Aorta (tissue), 5 donors: ENCODE results near the gene WDFY1. TPM values are rescaled to one million over a fixed set of nuclear protein-coding genes. Genes with fewer than 3 reads are reported as not detected.

Source experiments
- ATAC-seq: fragments of 200-7000 bp; cut with Tn5 transposase; one replicate; pipeline ENCODE4 v1.9.1; 2022; ENCODE audit warnings: moderate library complexity; ENCODE audit not compliant: low FRiP score
- DNase-seq, 2 donors: peaks; one replicate each; pipeline ENCODE4 v3.0.0-alpha.2; 2020
- H3K27ac ChIP-seq, 2 donors: one replicate each; pipeline ENCODE4 v1.5.1; 2013; ENCODE audit warnings: low read length in 2 of 2, mild to moderate bottlenecking in 2 of 2, moderate library complexity in 2 of 2, control low read depth in 1 of 2, inconsistent platforms in 1 of 2, low read depth in 1 of 2
- H3K27me3 ChIP-seq, 2 donors: one replicate each; pipeline ENCODE4 v1.6.1; 2013; ENCODE audit warnings: control low read depth in 1 of 2, low read length in 1 of 2, mild to moderate bottlenecking in 1 of 2, moderate library complexity in 1 of 2; ENCODE audit not compliant: insufficient read depth in 2 of 2, control insufficient read depth in 1 of 2
- H3K36me3 ChIP-seq, 2 donors: one replicate each; pipeline ENCODE4 v1.6.1; 2013; ENCODE audit warnings: control low read depth in 1 of 2, low read length in 1 of 2, mild to moderate bottlenecking in 1 of 2; ENCODE audit not compliant: insufficient read depth in 2 of 2, control insufficient read depth in 1 of 2
- H3K4me1 ChIP-seq, 2 donors: one replicate each; pipeline ENCODE4 v1.6.1; 2013; ENCODE audit warnings: low read length in 2 of 2, control low read depth in 1 of 2, mild to moderate bottlenecking in 1 of 2, moderate library complexity in 1 of 2; ENCODE audit not compliant: insufficient read depth in 2 of 2, control insufficient read depth in 1 of 2
- H3K4me3 ChIP-seq, 2 donors: one replicate each; pipeline ENCODE4 v1.5.1; 2013; ENCODE audit warnings: low read length in 2 of 2, control low read depth in 1 of 2, mild to moderate bottlenecking in 1 of 2
- H3K9me3 ChIP-seq: one replicate; pipeline ENCODE4 v1.6.1; 2013; ENCODE audit warnings: mild to moderate bottlenecking, low read length; ENCODE audit not compliant: control insufficient read depth
- WGBS, 2 donors: extraction: QIAGEN DNeasy Blood & Tissue Kit; methylation state at CpG; one replicate each; pipeline ENCODE4 v1.1.7; 2013; 5-methylcytosine and 5-hydroxymethylcytosine counted together
- intact Hi-C, 2 donors: fragments of 100-400 bp; cut with DNase I; formaldehyde crosslinking; loops; one replicate each; pipeline versions ENCODE4 v1.14.2 to v1.15.0; 2022
- polyA plus RNA-seq, 2 donors: library from polyadenylated mRNA; stranded (reverse); fragments of 200-250 nt; gene quantifications; one replicate each; pipeline ENCODE4 v1.2.3, GENCODE V29; 2013
- total RNA-seq, 2 donors: library from RNA; stranded (reverse); fragmentation: NEBNext Ultra II Directional; extraction: Animal tissue kit (Norgen Biotek cat#: 25700); gene quantifications; one replicate each; pipeline ENCODE4 v1.2.1, GENCODE V29; 2021
- donor health status: healthy with polysubstance abuse.
- donor health status: Bipolar disorder and iron deficiency.
- donor health status: DM: no; HTN: no; CAD: no.
- donor health status: DM: no; HTN: no; CAD: no.
- donor health status: DM: yes; HTN: yes; CAD: no.

The WDFY1 gene
- total and polyA plus RNA-seq, 4 donors: 17.4 to 56.5 (median 37.1) TPM

DNA sequence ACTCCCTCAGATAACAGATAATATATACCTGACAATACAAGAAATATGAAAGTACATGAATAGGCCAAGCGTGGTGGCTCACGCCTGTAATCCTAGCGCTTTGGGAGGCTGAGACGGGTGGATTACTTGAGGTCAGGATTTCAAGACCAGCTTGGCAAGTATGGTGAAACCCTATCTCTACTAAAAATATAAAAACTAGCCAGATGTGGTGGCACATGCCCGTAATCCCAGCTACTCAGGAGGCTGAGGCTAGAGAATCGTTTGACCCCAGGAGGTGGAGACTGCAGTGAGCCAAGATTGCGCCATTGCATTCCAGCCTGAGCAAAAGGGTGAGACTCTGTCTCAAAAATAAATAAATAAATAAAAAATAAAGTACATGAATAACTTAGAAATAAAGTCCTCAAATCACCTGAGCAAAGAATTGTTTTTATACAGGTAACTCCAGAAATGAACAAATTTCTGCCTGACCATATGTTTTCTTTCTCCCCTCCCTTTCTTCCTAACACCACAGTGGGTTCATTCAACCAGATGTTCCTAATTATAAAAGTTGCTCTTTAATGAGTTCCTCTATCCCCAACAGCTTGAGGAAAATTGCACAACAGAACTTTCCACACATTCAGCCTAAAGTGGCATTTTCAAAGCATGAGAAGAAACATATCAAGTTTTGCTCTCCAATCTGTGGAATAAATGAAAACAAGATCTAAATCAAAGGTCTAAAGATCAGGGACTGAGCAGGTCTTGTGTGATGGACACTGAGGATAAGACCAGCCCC lies 74.1 kb downstream of the WDFY1 start:
- no peak for ATAC-seq
- intact Hi-C loops: no loop called here

DNA sequence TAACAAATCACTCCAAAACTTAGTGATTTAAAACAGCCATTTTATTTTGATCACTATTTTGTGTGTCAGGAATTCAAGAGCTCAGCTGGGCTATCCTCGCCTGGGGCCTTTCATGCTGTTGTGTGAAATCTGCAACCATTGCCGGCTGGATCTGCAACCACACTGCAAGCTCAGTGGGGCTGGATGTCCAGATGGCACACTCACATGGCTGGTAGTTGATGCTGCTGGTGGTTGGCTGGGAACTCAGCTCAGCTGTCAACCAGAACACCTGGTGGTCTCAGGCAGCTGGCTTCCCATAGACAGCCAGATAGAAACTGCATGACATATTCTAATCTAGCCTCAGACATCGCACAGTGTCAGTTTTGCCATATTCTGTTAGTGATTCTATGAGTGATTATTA lies 77.1 kb downstream of the WDFY1 start:
- H3K27ac ChIP-seq: no peak overlapping the region
- no peaks in the 10 kb centered on the region for H3K9me3 ChIP-seq
- no peaks in the 10 kb centered on the region for H3K27me3 ChIP-seq
- ATAC-seq (no peak), DNase-seq (no peak)
- peaks cover 0 to 7% of the 10 kb centered on the region in 2 donors for H3K36me3 ChIP-seq
- H3K4me3 ChIP-seq: no peak overlapping the region
- H3K4me1 ChIP-seq: no peaks in the 10 kb centered on the region
- WGBS, 2 donors: 92 to 94% methylated on average over 3 of the region's 3 CpGs
- intact Hi-C loops: no loop called here

More for the DNA sequence above, 74.1 kb downstream of the WDFY1 start:
- DNase-seq: no peak
- Histone ChIP-seq H3K27ac (no peak overlapping the region), H3K9me3 (no peaks in the 10 kb centered on the region), H3K36me3 (peaks cover 0 to 14% of the 10 kb centered on the region in 2 donors), H3K4me1 (no peaks in the 10 kb centered on the region), H3K27me3 (no peaks in the 10 kb centered on the region), H3K4me3 (no peak overlapping the region)
- WGBS, 2 donors: 93 to 95% methylated on average over 7 of the region's 7 CpGs

DNA sequence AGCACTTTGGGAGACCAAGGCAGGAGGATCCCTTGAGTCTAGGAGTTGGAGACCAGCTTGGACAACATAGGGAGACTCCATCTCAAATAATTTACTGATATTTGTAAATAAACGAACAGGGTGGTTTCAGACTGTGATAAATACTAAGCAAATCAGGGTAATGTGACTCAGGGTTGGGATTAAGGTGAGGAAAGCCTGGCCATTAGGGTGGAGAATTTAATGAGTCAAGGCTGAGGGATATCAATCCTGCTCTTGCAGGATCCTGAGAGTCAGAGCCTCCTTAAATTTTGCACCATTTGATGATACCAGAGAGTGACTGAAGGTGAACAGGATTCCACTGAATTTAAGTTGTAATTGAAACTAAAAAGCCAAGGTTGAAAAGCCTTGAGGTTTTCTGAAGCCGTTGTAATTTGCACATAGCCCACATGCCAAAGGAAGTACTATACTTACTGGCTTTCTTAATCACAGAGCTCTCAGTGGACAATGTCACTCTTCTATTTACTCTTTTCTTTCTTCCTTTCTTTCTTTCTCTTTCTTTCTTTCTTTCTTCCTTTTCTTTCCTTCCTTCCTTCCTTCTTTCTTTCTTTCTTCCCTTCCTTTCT lies 79.1 kb downstream of the WDFY1 start:
- intact Hi-C loops: no loop called here
- no peaks in the 10 kb centered on the region for H3K27me3 ChIP-seq
- no peak overlapping the region for H3K27ac ChIP-seq
- H3K36me3 ChIP-seq: peaks cover 0 to 7% of the 10 kb centered on the region in 2 donors
- 69 to 83% methylated on average over 2 of the region's 2 CpGs for WGBS, 2 donors
- no peak overlapping the region for H3K4me3 ChIP-seq
- peaks cover 0 to under 1% of the 10 kb centered on the region in 2 donors for H3K4me1 ChIP-seq
- ATAC-seq: no peak
- DNase-seq: no peak
- no peaks in the 10 kb centered on the region for H3K9me3 ChIP-seq

DNA sequence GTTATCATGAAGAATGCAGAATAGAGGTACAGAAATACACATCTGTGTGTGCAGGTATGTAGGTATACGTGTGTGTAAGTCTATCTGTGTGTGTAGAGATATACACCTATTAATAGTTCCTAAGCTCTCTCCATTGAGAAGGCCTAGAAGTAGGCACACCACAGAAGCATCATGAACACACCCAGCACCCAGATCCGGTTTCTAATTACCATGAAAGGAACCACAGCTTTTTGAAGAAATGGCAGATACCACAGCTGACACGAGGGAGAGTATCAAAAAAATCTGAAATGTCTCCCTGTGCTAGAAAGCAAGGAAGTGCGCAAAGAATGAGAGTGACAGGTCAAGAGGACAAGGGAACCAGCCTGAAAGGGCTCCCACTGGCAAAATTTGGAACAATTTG lies 80.0 kb downstream of the WDFY1 start:
- intact Hi-C loops: no loop called here
- ATAC-seq (no peak), DNase-seq (no peak)
- Histone ChIP-seq H3K4me3 (no peak overlapping the region), H3K9me3 (no peaks in the 10 kb centered on the region), H3K36me3 (peaks cover 0 to 3% of the 10 kb centered on the region in 2 donors), H3K27me3 (no peaks in the 10 kb centered on the region), H3K27ac (no peak overlapping the region), H3K4me1 (peaks cover 0 to 2% of the 10 kb centered on the region in 2 donors)
- 89 to 90% methylated on average over 4 of the region's 4 CpGs for WGBS, 2 donors

DNA sequence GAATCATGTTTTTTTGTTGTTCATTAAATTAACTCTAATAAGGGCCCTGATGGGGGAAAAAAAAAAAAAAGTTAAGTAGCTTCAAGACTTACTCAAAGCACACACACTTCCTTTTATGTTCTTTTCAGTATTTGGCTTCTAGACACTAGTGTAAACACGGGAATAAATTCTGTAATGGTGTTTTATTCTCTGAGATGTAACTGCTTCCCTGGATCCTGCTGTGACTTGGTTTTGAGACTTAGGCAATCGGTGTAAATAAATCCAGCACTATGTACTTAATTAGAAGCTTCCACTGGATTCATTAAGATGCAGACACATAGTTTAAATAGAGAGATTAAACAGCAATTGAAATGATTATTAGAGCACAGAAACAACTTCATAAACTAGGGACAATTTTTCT lies 81.6 kb downstream of the WDFY1 start:
- Histone ChIP-seq H3K36me3 (peaks cover 0 to 3% of the 10 kb centered on the region in 2 donors), H3K4me1 (peaks cover 0 to 2% of the 10 kb centered on the region in 2 donors), H3K4me3 (no peak overlapping the region), H3K9me3 (no peaks in the 10 kb centered on the region), H3K27ac (no peak overlapping the region), H3K27me3 (no peaks in the 10 kb centered on the region)
- WGBS, 2 donors: 73 to 78% methylated on average over 2 of the region's 2 CpGs
- intact Hi-C loops: no loop called here
- no peak for DNase-seq
- ATAC-seq: no peak

DNA sequence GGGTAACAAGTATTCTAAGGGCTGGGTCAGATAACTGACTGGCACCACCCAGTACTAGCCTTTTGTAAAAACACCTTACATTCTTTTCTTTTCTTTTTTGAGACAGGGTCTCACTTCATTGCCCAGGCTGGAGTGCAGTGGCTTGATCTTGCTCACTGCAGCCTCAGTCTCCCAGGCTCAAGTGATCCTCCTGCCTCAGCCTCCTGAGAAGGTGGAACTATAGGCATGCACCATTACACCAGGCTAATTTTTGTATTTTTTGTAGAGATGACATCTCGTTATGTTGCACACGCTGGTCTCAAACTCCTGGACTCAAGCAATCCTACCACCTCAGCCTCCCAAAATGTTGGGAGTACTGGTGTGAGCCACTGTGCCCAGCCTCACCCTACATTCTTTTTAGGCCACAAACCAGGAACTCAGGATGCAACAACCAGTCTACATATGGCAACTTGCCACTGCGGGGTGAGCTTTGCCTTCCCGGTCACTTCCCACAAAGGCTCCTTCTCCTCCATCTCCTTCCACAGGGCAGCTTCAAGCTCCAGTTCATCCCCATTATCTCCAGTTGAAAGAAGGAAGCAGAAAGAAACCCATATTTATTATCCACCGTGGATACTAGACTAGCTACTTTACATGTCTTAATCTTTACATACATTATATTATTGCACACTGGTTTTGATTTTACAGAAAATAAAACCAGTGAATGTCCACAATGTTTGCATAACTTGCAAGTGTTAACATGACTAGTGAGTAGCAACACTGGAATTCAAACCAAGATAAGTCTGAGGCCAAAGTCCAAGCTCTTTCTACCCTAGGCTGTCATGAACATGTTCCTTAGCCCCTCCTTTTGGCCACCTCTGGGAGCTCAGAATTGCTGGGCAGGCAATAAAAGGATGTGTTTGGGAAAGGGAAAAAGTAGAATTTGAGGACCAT lies 84.1 kb downstream of the WDFY1 start:
- Histone ChIP-seq H3K27me3 (no peaks in the 10 kb centered on the region), H3K36me3 (peaks cover 0 to 1% of the 10 kb centered on the region in 2 donors), H3K27ac (no peak overlapping the region), H3K4me3 (no peak overlapping the region), H3K9me3 (no peaks in the 10 kb centered on the region), H3K4me1 (peaks cover 0 to 2% of the 10 kb centered on the region in 2 donors)
- no peak for ATAC-seq
- no peak for DNase-seq
- 58 to 62% methylated on average over 5 of the region's 5 CpGs for WGBS, 2 donors
- intact Hi-C loops: no loop called here

DNA sequence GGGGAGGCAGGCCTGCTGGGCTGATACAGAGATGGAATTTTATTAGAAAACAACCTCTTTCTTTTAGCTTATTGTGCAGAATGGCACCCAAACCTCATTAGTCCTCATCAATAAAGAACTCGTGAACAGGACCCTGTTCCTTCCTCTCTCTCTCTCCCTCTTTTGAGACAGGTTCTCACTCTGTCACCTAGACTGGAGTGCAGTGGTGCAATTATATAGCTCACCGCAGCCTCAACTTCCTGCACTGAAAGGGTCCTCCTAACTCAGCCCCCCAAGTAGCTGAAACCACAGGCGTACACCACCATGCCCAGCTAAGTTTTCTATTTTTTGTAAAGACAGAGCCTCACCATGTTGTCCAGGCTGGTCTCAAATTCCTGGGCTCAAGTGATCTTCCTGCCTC lies 86.1 kb downstream of the WDFY1 start:
- 93 to 96% methylated on average over 3 of the region's 3 CpGs for whole genome bisulfite sequencing, 2 donors
- no peak overlapping the region for H3K27ac ChIP-seq
- H3K36me3 ChIP-seq: peaks cover 0 to 1% of the 10 kb centered on the region in 2 donors
- DNase-seq (no peak), ATAC-seq (no peak)
- intact Hi-C loops: no loop called here
- H3K4me1 ChIP-seq: peaks cover 0 to 2% of the 10 kb centered on the region in 2 donors
- H3K9me3 ChIP-seq: no peaks in the 10 kb centered on the region
- H3K4me3 ChIP-seq: no peak overlapping the region
- H3K27me3 ChIP-seq: no peaks in the 10 kb centered on the region

DNA sequence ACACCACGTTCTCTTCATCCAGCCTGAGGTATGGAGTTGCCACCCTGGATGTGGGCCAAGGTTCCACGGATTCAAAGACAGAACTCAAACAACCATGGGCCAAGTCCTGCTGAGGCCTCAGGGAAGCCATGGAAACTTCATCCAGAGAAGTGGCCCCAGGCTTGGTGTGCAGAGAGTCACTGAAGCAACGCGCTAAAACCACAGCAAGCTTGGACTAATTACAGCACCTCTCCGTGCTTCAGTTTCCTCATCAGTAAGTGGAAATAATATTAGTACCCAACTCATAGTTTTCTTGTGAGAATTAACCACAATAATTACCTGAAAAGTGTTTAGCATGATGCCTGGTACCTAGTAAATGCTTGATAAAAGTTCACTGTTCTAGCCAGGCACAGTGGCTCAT lies 88.6 kb downstream of the WDFY1 start:
- intact Hi-C loops: no loop called here

More for the DNA sequence above, 88.6 kb downstream of the WDFY1 start:
- WGBS, 2 donors: 70 to 75% methylated on average over 5 of the region's 5 CpGs
- Histone ChIP-seq H3K4me3 (no peak overlapping the region), H3K27ac (no peak overlapping the region), H3K27me3 (no peaks in the 10 kb centered on the region), H3K36me3 (peaks cover 0 to 5% of the 10 kb centered on the region in 2 donors), H3K9me3 (no peaks in the 10 kb centered on the region), H3K4me1 (peaks cover 0 to 2% of the 10 kb centered on the region in 2 donors)
- no peak for ATAC-seq
- DNase-seq: no peak
